Right renal cortex interstitium (tissue), 3 donors: ENCODE results near the gene HHIP. TPM values are rescaled to one million over a fixed set of nuclear protein-coding genes. Genes with fewer than 3 reads are reported as not detected.

Experiments
- DNase-seq, 3 donors: peaks; one replicate each; pipeline ENCODE4 v3.0.0-alpha.2; 2013; ENCODE audit warnings: low read depth in 3 of 3, low spot score in 2 of 3
- polyA plus RNA-seq, 3 donors: library from polyadenylated mRNA; unstranded; fragments of 120-200 nt; gene quantifications; one replicate each; pipeline ENCODE4 v1.2.1, GENCODE V29; 2013; ENCODE audit not compliant: insufficient read length in 3 of 3

The HHIP gene
- polyA plus RNA-seq, 3 donors = 1.7 to 2.3 (median 1.9) TPM

GRCh38 chr4:144653781-144654545 lies 8.0 kb downstream of the HHIP start:
- DNase-seq = no peak

GRCh38 chr4:144655491-144655890 lies 9.5 kb downstream of the HHIP start:
- DNase-seq = no peak

- DNase-seq = no peak
These were observed 10.9 kb downstream of the HHIP start for GRCh38 chr4:144656850-144657249.

- no peak for DNase-seq
These were observed 12.1 kb downstream of the HHIP start for GRCh38 chr4:144658015-144658567.

- DNase-seq = no peak
These were observed 12.9 kb downstream of the HHIP start for GRCh38 chr4:144658903-144659302.

GRCh38 chr4:144659447-144659846 lies 13.5 kb downstream of the HHIP start:
- no peak for DNase-seq

- DNase-seq = no peak
These were observed 18.0 kb downstream of the HHIP start for GRCh38 chr4:144663834-144664475.

DNA sequence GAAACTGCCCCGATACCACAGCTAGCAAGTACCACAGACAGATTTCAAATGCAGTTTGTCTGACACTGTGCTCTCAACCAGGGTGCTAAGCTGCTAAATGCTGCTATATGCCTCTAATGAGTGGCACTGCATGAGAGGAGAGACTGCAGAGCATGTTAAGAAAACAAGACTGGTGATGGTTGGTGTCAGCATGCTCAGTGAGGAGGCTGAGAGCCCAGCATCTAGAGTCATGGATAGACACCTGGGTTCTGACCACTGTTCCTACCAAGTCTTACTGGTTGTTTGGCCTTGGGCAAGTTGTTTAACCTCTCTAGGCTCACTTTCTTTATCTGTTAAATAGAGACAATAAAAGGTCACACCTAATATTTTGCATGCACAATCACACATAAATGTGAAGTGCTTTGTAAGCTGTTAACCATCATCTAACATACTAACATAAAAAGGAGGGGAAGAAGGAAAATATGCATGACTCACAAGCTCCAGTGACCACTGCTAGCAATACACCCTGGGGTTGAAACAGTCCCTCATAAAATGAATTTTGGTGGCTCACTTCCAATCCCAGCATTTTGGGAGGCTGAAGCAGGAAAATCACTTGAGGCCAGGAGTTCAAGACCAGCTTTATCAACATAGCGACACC lies 20.7 kb downstream of the HHIP start:
- DNase-seq = no peak

DNA sequence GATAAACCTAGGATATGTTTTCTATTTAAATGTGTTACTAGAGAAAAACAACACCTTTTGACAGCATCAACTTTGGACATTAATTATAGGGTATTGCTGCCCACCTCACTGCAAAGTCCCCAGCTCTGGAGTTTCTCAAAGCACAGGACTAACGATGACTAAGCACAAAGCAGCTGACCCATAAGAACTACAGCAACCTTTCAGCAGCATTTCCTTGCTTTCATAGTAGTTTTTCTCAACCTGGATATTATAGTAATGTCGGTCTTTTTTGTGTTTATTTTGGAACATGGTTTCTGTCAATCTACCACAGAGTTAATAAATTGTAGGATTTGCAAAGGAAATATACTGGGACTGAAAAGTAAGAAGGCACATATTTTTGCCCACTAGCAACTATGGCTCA lies 21.5 kb downstream of the HHIP start:
- DNase-seq = no peak

- DNase-seq = no peak
These were observed 24.8 kb downstream of the HHIP start for GRCh38 chr4:144670776-144671175.

DNA sequence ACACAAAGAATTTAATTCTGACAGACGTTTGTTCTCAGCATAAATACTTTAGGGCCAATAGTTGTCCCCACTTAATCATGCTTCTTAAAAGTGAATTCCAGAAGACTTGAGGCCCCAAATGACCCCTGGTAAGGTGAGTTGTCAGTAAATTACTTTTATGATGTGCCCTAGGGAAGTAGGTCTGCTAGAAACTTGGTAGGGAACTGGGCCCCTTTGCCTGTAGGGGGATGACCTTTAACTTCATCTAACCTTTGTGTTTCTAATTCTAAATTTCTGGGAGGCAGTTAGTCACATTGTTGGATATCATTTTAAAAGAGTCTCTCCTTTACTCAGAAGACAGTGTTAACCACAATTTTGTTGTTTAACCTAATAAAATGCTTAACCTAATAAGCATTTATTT lies 28.8 kb downstream of the HHIP start:
- no peak for DNase-seq

DNA sequence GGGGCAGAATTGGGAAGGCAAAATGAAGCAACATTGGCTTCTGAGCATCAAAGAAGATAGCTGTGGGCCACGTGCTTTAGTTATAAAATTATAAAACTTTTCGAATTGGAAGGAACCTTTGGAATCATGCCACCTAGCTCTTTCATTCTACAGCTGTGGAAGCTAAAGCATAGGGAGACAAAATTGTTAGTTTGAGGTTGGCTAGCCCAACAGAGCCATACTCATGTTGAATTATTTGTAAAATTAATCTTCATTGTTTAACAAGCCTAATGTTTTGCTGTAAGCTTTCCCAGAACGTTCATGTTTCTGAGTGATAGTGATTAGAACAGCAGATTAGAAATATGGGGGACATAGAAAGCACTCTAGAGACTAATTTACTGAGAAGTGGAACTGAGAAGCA lies 35.9 kb downstream of the HHIP start:
- no peak for DNase-seq

DNA sequence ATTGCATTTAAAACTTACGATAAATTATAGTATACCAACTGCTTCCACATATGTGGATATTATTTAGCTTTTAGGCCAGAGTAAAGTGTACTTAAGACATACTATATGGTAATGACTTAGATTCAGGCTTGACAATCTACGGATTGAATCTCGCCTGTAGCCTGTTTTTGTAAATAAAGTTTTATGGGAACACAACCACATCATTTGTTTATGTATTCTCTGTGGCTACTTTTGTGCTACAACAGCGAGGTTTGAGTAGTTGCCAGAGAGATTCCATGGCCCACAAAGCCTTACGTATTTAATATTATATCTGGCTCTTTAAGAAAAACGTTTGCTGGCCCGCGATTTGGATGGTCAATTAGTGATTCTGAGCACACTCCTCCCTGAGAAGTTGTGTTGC lies 37.6 kb downstream of the HHIP start:
- DNase-seq = no peak

DNA sequence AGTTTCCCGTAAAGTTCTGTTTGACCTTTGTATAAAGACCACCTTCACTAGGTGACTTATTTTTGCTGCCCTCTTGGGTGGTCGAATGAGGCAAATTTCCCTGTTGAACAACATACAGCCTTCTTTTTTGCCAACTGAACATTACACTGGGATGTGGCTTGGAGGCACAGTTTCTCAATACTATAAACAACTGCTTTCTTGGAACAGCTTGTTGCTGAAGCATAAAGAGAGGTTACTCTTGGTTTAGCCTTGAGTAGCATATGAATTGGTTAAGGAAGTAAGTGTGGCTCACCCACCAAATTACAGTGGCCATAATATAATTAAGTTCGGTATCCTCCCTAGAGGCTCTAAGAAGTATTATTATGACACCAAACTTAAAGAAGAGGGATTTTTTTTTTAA lies 40.0 kb downstream of the HHIP start:
- DNase-seq = no peak

DNA sequence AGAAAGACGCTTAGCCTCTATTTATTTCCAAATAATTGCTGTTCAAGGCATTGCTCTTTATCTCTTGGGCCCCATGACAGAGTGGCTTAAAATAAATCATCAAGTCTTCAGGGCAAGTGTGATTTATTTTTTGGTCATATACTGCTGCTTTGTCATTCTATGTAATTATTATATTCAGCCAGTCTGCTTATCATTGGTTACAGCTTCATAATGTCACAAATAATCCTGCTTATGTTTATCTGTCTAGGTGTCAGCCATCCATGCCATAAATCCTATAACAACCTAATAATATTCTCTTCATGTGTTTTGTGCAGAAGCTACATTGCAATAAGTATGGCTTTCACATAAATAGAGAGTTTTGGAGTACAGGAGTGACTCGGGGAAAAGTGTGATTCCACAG lies 41.0 kb downstream of the HHIP start:
- no peak for DNase-seq

DNA sequence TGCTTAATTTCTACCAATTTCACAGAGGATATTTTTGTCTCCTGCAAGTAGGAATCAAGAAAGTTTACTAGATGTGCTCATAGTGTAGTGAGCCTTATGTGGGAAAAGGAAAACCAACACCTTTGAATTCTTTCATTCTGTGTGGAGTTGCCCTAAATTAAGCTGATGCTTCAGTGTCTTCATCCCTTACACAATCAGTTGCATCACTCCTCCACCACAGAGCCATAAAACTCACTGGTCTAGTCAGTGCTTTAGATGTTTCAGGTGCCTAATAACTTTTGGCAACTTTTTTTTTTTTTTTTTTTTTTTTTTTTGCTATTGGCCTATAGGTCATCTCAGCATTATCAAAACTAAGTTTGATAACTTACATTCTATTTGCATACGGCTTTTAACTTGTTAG lies 41.5 kb downstream of the HHIP start:
- DNase-seq = no peak

GRCh38 chr4:144688035-144688569 lies 42.1 kb downstream of the HHIP start:
- no peak for DNase-seq

DNA sequence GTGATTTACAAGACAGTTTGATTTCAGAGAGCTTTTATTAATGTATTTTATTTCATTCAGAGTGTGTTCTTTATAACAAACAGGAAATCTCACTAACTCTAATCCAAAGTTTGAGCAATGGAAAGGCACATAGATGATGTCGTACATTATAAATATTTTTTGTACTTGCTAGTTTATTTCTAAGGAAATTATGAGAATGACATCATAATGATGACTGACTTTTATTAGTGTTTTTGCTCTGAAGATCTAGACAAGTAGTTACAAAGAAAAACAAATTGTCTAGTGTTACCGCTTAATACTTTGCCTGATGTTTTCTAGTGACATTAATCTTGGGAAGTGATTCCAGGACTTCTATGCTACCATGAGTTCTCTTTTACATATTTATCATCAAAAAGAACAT lies 43.2 kb downstream of the HHIP start:
- no peak for DNase-seq

- no peak for DNase-seq
These were observed 49.8 kb downstream of the HHIP start for GRCh38 chr4:144695721-144696120.

DNA sequence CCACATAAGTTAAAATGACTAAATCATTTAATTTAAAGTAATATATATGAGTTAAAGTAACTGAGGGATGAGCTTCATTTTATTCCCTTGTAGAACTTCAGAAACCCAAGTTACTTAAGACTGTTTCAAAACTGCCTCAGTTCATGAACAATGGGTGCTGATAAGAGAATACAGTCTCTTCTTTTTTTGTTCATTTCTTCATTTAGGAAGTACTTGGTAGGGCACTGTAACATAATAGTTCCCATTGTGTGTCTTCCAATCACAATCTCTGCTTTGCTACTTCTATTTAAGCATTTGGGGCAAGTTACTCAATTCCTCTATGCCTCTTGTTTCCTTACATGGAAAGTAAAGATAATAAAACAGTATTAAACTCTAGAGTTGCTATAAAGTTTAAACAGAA lies 50.4 kb downstream of the HHIP start:
- DNase-seq = no peak

GRCh38 chr4:144699565-144699964 lies 53.6 kb downstream of the HHIP start:
- DNase-seq = no peak
